H1 (cell line): Measurements from ENCODE around the gene MACC1. TPM values are rescaled to one million over a fixed set of nuclear protein-coding genes. Genes with fewer than 3 reads are reported as not detected.

Source experiments
- HDAC2 ChIP-seq, 2 experiments: fragments of 300-600 bp in 1 of 2; sonication (generic) in 1 of 2; IDR thresholded peaks; 2 replicates each; pipeline ENCODE4 v1.6.1; 2011 to 2012; ENCODE audit warnings: low read depth in 2 of 2, low read length in 2 of 2, mild to moderate bottlenecking in 2 of 2, moderate library complexity in 2 of 2, borderline replicate concordance in 1 of 2, inconsistent platforms in 1 of 2
- JUND ChIP-seq: IDR thresholded peaks from 2 replicates; pipeline ENCODE4 v1.6.1; 2011; ENCODE audit warnings: mild to moderate bottlenecking, improper control_type of control experiment, low read length
- polyA plus RNA-seq, 7 experiments: library from polyadenylated mRNA; depleted of rRNA in 3 of 7; stranded (reverse) in 5 of 7; unstranded in 2 of 7; fragments of >200 nt in 5 of 7; fragments of 200-250 nt in 2 of 7; gene quantifications; 1 replicate in 5 of 7; 2 replicates in 1 of 7; 4 replicates in 1 of 7; pipeline versions ENCODE4 v1.2.1 to v1.2.3, GENCODE V29; 2011 to 2013; ENCODE audit warnings: missing spikeins in 2 of 7, mixed read lengths in 2 of 7
- total RNA-seq: library from RNA; stranded (reverse); fragmentation: NEBNext Ultra II Directional; extraction: Animal tissue kit (Norgen Biotek cat#: 25700); gene quantifications from 2 replicates; pipeline ENCODE4 v1.2.1, GENCODE V29; 2021

MACC1 gene
- total and polyA plus RNA-seq, 2 of the 8 experiments (the other 6 are each of a cell fraction or from before 2014, with no cell fraction given), result 2.0 to 17.2 TPM

DNA sequence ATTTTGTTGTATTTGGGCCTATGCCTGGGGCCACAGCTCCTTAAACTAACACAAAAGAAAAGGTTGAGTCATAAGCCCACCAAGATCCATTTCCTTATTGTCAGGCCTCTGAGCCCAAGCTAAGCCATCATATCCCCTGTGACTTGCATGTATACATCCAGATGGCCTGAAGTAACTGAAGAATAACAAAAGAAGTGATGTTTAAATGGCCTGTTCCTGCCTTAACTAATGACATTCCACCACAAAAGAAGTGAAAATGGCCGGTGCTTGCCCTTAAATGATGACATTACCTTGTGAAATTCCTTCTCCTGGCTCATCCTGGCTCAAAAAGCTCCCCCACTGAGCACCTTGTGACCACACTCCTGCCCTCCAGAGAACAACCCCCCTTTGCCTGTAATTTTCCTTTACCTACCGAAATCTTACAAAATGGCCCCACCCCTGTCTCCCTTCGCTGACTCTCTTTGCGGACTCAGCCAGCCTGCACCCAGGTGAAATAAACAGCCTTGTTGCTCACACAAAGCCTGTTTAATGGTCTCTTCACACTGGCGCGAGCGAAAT is 96.5 kb downstream of the MACC1 start (continued):
- TF ChIP-seq HDAC2 (IDR thresholded peaks at IDR 0.05; ENCODE audit: borderline replicate concordance in 1 of 2, low read depth in 2 of 2, low read length in 2 of 2) (0 out of 4 replicates have a peak, but pooled peaks of 1 of the 2 experiments have one; percentile 22), JUND (peak; percentile 5; the same call in 1 of the 2 replicates)
